HG02884 (cell line): ENCODE results near the gene SRSF7.
"Not testable (repeated sequence)": the region's sequence is repeated elsewhere in the genome, so short reads cannot be mapped to it uniquely, and the experiment has no call there.

Experiments used
- ATAC-seq: cut with Tn5 transposase; IDR thresholded peaks from one replicate; pipeline ENCODE4 v1.9.1; 2021; ENCODE audit warnings: mild to moderate bottlenecking, moderate library complexity; ENCODE audit not compliant: unreplicated experiment

Gene SRSF7

DNA sequence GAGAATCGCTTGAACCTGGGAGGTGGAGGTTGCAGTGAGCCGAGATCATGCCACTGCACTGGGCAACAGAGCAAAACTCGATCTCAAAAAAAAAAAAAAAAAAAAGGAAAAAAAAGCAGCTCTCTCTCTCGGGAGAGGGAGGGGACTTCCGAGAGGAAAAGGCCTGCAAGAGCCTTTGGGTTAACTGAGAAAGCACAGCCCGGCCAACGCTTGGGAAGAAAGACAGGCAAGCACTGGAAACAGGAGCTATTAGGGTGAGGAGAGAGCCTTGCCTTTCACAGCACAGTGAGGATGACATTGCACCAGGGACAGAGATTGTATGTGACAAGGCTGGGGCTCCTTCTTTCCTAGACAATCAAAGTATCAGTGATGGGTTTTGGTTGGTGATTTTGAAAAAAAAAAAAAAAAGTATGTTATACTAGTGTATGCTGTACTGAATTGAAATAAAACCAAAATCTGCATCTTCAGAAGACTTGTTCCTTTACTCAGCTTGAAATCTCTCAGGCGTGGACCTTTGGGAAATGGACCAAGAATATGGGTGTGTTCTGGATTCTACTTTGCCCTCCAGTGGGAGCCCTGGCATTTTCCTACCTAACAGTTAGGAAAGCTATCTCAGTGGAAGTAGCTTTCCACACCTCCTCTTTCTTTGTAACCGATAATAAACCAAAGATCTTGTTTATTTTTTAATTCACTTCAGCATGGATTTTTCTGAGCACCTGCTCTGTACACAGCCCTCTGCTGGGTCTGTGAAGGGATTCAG is 16.7 kb downstream of the SRSF7 start:
- ATAC-seq = no peak

DNA sequence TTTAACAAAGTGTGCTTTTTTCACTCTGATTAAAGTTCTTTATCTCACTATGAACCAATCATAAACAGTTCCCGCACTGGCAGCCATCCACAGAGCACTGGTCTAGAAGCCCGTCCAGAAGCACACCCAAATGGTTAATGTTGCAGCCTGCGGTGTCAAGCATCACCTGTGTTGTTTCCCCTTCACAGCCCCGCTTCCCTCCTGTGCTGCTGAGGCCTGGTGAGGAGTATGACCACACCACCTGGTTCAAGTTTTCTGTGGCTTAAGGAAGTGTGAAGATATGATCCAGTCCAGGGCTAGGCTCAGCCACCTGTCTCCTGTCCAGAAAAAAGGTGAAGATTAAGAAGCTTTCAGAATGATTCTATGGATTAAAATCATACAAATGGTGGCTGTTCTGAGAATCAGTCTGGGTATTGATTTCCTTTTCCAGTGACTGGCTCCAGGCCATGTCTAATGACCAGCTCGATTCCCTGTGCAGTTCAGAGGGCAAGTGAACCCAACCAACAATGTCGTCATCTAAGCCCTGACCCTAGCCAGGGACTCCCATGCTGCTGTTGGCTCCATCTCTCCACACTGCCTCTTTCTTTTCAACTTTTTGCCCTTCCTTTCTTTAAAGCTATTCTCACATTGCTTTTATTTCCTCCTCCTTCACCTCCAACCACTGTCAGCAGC is 17.7 kb downstream of the SRSF7 start:
- no peak for ATAC-seq

GRCh38 chr2:38731684-38732221 is 19.4 kb downstream of the SRSF7 start:
- no peak for ATAC-seq

DNA sequence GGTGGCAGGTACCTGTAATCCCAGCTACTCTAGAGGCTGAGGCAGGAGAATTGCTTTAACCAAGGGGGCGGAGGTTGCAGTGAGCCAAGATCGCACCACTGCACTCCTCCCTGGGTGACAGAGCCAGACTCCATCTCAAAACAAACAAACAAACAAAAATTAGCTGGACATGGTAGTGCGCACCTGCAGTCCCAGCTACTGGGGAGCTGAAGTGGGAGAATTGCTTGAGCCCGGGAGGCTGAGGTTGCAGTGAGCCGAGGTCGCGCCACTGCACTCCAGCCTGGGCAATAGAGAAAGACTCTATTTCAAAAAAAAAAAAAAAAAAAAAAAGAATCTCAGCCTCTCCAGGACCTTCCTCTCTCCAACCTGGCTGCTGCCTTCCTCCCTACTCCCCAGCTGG is 20.1 kb downstream of the SRSF7 start:
- ATAC-seq = no peak

DNA sequence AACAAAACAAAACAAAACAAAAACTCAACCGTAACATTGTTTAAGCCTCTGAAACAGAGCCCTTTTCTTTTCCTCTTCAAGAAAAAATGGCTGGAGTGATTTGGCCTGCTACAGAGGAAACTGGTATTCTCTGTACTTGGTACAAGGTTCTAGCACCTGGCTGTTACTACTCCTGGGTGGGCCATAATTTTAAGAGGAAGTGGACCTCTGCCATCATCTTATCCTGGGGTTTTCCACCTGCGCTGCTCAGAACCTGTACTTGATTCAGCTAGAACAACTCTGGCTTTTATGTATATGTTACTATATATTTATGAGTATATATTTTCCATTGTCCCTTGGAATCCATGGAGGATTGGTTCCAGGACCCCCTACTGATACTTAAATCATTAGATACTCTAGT is 22.5 kb downstream of the SRSF7 start:
- ATAC-seq = no peak

- ATAC-seq = no peak
Measured at GRCh38 chr2:38727661-38728060, 23.5 kb downstream of the SRSF7 start.

DNA sequence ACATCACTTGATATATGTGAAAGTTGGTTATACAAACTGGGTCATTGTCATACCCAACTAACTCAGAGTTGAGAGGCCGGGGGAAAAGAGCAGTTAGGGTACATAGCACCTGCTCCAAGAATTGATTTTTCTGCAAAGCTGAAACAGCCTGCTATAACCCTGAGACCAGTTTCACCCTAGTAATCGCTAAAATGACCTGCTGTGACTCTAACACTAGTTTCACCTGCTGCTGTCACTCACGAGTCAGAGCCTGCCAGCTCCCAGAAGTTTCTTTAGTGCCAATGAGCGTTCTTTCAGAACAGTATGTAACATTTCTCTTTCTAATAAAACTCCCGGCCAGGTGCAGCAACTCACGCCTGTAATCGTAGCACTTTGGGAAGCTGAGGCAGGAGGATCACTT is 28.0 kb downstream of the SRSF7 start:
- ATAC-seq = peak; percentile 41

DNA sequence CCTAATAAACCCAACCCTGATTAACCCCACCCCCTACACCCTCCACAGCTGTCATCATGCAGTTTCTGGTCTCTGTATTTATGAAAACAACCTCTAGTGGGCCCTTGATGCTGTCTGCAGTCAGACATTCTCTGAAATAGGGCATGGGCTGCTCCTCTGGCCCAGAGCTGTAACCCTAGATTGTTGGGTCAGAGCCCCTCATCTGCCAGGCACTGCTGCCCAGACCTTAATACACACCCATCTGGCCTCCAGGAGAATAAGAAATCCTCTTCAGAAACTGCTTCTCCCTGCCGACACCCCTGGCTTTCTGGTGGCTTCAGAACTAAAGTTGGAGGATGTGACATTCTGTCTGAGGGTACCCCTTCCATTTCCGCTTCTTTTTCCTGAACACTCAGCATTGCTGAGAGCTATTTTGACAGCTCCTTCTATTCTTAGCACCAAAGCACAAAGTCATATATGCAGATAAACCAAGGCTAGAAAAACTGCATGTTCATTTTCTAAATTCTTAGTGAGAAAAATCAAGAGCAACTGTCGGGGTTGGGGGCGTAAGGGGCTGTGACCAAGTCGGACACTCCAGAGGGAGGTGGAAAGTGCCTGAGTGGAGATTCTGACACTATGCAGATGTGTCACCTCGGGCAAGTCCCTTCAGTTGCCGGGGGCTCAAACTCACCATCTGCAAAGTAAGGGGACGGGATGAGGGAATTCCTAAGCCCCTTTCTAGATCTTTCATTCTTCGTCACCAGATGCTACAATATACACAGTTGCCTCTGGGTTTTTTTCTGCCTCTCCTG is 28.7 kb downstream of the SRSF7 start:
- peak; percentile 53 for ATAC-seq

GRCh38 chr2:38720613-38721241 is 30.4 kb downstream of the SRSF7 start:
- no peak for ATAC-seq

DNA sequence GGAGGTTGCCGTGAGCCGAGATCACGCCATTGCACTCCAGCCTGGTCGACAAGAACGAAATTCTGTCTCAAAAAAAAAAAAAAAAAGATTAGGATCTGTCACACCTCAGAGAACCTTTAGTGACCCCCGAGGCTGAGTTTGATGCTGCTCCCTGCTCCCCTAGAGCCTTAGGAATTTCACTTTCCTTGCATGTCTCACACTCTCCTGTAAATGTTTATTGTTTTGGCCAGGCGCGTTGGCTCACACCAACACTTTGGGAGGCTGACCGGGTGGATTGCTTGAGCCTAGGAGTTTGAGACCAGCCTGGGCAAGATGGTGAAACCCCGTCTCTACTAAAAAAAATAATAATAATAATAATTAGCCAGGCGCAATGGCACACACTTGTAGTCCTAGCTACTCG is 31.5 kb downstream of the SRSF7 start:
- no peak for ATAC-seq

DNA sequence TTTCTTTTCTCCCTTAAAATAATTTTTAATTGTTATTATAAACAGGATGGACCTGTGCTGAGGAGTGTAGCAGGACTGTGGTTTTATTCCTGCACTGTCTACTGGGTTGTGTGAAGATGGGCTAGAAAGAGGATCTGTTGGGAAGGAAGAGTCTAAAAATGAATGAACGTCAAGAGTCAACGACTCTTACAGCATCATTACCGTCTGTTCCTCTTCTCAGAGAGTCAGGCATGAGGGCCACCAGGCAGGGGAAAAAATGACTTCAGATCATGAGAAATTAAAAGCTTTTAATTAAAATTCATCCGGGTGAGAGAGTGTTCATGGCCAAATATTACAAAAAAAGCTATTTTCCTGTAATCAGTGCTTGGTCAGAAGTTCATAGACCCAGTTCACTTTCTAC is 32.6 kb downstream of the SRSF7 start:
- ATAC-seq = no peak

DNA sequence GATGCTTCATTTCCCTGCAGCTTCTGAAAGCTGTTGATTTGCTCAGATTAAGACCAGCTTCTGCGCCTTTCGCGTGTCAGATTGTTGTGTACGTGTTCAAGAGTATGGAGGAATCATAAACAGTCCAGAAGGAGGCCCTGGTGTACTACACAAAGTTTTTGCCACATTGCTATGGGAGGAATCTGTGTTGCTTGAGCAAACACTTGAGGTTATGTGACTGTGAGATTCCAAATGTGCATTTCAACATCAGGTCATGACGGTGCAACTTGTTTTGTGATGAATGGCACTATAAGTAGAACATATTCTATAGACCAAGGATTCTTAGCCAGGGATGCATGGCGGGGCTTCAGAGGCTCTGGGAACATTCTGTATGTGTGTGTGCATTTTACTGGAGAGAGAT is 35.0 kb downstream of the SRSF7 start:
- no peak for ATAC-seq

DNA sequence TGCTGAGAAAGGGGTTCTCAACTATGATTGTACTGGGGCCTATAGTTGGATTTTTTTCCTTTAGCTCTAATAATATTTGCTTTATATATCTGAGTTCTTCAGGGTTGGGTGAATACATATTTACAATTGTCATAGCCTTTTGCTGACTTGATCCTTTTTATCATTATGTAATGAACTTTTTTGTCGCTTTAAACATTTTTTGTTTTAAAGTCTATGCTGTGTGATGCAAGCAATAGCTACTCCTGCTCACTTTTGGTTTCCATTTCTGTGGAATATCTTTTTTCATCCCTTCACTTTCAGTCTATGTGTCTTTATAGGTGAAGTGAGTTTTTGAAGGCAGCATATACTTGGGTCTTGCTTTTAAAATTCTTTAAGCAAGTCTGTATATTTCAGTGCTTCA is 36.2 kb downstream of the SRSF7 start:
- ATAC-seq = not testable (repeated sequence)

- no peak for ATAC-seq
Measured at GRCh38 chr2:38713338-38713737, 37.8 kb downstream of the SRSF7 start.

- ATAC-seq = no peak
Measured at GRCh38 chr2:38712871-38713270, 38.3 kb downstream of the SRSF7 start.

- no peak for ATAC-seq
Measured at GRCh38 chr2:38712413-38712812, 38.7 kb downstream of the SRSF7 start.

- ATAC-seq = no peak
Measured at GRCh38 chr2:38711558-38711957, 39.6 kb downstream of the SRSF7 start.

DNA sequence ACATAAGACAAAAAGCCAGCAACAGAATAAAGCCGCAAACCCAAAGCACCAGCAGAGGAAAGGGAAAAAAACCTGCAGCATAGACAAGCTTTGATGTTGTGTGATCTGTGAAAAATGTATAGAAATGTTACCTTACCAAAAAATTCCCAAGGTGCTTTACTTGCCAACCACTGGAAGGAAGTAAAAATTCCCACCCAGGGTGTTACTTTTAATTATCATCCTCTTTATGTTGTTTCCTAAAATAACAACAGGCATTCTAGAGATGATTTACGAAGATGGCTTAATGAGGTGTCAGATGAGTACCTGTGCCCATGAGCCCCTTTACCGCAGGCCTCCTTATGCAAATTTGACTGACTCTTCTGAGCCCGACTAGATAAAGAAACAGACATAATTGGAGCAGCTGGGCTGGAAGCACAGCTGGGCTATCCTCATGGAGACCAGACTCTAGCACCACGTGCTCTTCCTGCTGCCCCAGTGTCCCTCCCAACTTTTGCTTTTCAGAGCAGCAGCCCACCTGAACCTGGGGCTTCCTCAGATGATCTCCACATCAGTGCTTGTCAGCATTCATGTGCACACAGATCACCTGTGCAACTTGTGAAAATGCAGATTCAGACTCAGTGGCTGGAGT is 41.5 kb downstream of the SRSF7 start:
- ATAC-seq = no peak

- ATAC-seq = no peak
Measured at GRCh38 chr2:38708900-38709566, 42.1 kb downstream of the SRSF7 start.

DNA sequence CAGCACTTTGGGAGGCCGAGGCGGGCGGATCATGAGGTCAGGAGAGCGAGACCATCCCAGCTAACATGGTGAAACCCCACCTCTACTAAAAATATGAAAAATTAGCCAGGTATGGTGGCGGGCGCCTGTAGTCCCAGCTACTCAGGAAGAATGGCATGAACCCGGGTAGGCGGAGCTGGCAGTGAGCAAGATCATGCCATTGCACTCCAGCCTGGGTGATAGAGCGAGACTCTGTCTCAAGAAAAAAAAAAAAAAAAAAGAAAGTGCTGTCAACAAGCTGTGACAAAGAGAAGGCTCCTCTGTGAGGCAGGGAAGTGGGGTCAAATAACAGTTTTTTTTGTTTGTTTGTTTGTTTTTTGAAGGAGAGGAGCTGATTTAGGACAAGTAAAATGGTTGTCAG is 42.7 kb downstream of the SRSF7 start:
- not testable (repeated sequence) for ATAC-seq
